ENCODE measurements around the gene HYAL2. TPM values are rescaled to one million over a fixed set of nuclear protein-coding genes. Genes with fewer than 3 reads are reported as not detected.
A peak's percentile ranks its signal among the peaks of the same experiment; 100 is the strongest.

Gene HYAL2
- total and polyA plus RNA-seq, 4 donors = 19.5 to 57.6 (median 33.2) TPM

DNA sequence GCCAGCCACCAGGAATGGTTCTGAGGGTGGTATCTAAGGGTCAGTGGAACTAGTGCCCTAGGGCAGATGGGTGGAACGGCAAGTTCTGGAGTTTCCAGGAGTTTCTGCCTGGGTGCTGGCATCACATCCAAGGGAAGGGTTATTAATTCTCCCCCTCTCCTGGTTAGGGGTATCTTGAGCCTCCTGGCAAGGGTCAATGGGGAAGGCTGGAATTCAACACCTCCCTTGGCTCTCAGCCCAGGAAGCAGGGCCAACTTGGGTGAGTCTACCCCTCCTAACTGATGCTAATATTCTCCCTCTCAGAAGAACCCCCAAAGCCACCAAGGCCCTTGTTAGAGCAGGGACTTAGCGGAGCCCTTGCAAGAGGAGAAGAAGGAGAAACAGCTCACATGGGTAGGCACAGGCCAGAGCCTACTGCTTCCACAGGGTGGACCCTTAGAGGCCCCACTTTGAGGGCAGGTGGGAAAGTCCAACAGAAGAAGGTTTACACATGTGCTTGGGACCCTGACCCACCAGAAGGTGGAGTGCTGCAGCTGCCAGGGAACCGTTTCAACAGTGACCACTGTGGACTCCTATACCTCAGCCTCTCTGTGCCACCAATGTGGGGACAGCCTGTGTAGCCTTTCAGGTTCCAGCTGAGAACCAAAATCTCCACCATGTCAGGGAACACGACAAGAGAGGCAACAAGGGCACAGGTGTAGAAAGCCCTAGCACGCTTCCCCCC lies 33.4 kb upstream of the HYAL2 start:
- no peaks in the 10 kb centered on the region for H3K27me3 ChIP-seq (ENCODE audit: control insufficient read depth in 4 of 4, insufficient read depth in 4 of 4, low read length in 3 of 4)
- no peak overlapping the region for H3K9ac ChIP-seq (ENCODE audit: low read depth in 1 of 2, low read length in 2 of 2)
- peaks cover 11 to 23% (median 15%) of the 10 kb centered on the region in 4 donors for H3K36me3 ChIP-seq (ENCODE audit: control insufficient read depth in 4 of 4, insufficient read depth in 3 of 4, low read depth in 1 of 4, low read length in 3 of 4)

DNA sequence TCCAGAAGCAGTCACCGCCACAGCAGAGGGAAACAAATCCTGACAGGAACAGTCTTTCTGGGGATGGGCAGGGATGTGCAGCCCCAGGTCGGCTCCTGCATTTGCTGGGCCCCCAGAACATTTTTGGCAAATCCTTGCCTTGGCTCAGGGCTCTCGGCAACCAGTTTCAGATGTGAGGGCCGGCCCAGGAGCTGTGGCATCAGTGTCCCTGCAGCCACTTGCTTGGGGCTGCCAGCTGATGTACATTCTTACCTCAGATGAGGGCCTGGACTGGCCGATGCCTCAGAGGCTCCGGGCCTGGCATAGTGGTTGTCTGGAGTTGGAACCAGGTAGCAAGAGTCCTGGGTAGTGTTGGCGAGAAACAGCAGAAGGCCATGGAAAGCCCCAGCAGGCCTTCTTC lies 32.3 kb upstream of the HYAL2 start:
- H3K27ac ChIP-seq (ENCODE audit: low read depth in 1 of 2, low read length in 2 of 2) = no peak overlapping the region
- no peak for TF ChIP-seq ATF3 (IDR thresholded peaks at IDR 0.05)
- no peak for TF ChIP-seq ZBTB33 (IDR thresholded peaks at IDR 0.05)
- no peak for TF ChIP-seq GABPA (IDR thresholded peaks at IDR 0.05 in 1 of 2, conservative IDR thresholded peaks at IDR 0.05 in 1 of 2)
- TF ChIP-seq HNF4G (IDR thresholded peaks at IDR 0.05) = no peak
- TF ChIP-seq REST (IDR thresholded peaks at IDR 0.05) = no peak
- TF ChIP-seq HNF4A (conservative IDR thresholded peaks at IDR 0.05) = no peak
- no peak for TF ChIP-seq CTCF (IDR thresholded peaks at IDR 0.05; ENCODE audit: low read depth, low read length, missing input control)
- TF ChIP-seq RXRA (IDR thresholded peaks at IDR 0.05) = no peak
- TF ChIP-seq JUND (IDR thresholded peaks at IDR 0.05) = no peak
- no peak for TF ChIP-seq FOXA2 (IDR thresholded peaks at IDR 0.05)
- no peak for TF ChIP-seq NR2F2 (IDR thresholded peaks at IDR 0.05)
- no peak for TF ChIP-seq MAX (IDR thresholded peaks at IDR 0.05)
- TF ChIP-seq TAF1 (conservative IDR thresholded peaks at IDR 0.05) = no peak
- TF ChIP-seq SP1 (IDR thresholded peaks at IDR 0.05) = no peak
- TF ChIP-seq FOXA1 (IDR thresholded peaks at IDR 0.05) = no peak

More for the DNA sequence above, 33.4 kb upstream of the HYAL2 start:
- Histone ChIP-seq H3K27ac (ENCODE audit: low read depth in 1 of 2, low read length in 2 of 2) (no peak overlapping the region), H3K4me3 (ENCODE audit: low read depth in 1 of 3, low read length in 3 of 3) (no peak overlapping the region), H3K4me1 (ENCODE audit: control insufficient read depth in 4 of 4, insufficient read depth in 4 of 4, low read length in 3 of 4) (peaks cover 19 to 78% (median 57%) of the 10 kb centered on the region in 4 donors), H3K9me3 (ENCODE audit: control insufficient read depth in 4 of 4, low read length in 3 of 4) (no peaks in the 10 kb centered on the region)
- 69% methylated on average over 5 of the region's 5 CpGs for WGBS
- TF ChIP-seq HNF4A (conservative IDR thresholded peaks at IDR 0.05) (peak; percentile 11 to 31), REST (IDR thresholded peaks at IDR 0.05) (no peak), FOXA1 (IDR thresholded peaks at IDR 0.05) (no peak)
- DNase-seq (ENCODE audit: low spot score) = no peak

More for the DNA sequence above, 32.3 kb upstream of the HYAL2 start:
- Histone ChIP-seq H3K36me3 (ENCODE audit: control insufficient read depth in 4 of 4, insufficient read depth in 3 of 4, low read depth in 1 of 4, low read length in 3 of 4) (peaks cover 11 to 23% (median 15%) of the 10 kb centered on the region in 4 donors), H3K9me3 (ENCODE audit: control insufficient read depth in 4 of 4, low read length in 3 of 4) (no peaks in the 10 kb centered on the region), H3K27me3 (ENCODE audit: control insufficient read depth in 4 of 4, insufficient read depth in 4 of 4, low read length in 3 of 4) (no peaks in the 10 kb centered on the region), H3K4me3 (ENCODE audit: low read depth in 1 of 3, low read length in 3 of 3) (no peak overlapping the region), H3K4me1 (ENCODE audit: control insufficient read depth in 4 of 4, insufficient read depth in 4 of 4, low read length in 3 of 4) (peaks cover 20 to 83% (median 62%) of the 10 kb centered on the region in 4 donors), H3K9ac (ENCODE audit: low read depth in 1 of 2, low read length in 2 of 2) (no peak overlapping the region)
- 95% methylated on average over 7 of the region's 7 CpGs for WGBS
- no peak for DNase-seq (ENCODE audit: low spot score)

Data from liver (tissue), 9 donors.